Keratinocyte (primary cell): Measurements from ENCODE around the gene KLHL2. TPM values are rescaled to one million over a fixed set of nuclear protein-coding genes. Genes with fewer than 3 reads are reported as not detected.

ENCODE experiments used
- DNase-seq: peaks from one replicate; pipeline ENCODE4 v3.0.0-alpha.2; 2011; ENCODE audit warnings: low read depth, missing footprints, low spot score
- FAIRE-seq: peaks from 2 replicates; lab custom pipeline; 2011; peaks lifted over from hg19 to GRCh38; lab: Jason Lieb, UNC
- H2AFZ ChIP-seq: 2 replicates; pipeline ENCODE4 v1.6.0; 2012; ENCODE audit warnings: low read length, control low read depth, inconsistent platforms; ENCODE audit not compliant: control insufficient read depth
- H3K27ac ChIP-seq: 2 replicates; pipeline ENCODE4 v1.5.1; 2011; ENCODE audit warnings: low read length; ENCODE audit not compliant: control insufficient read depth, insufficient read depth
- H3K27me3 ChIP-seq: 3 replicates; pipeline ENCODE4 v1.6.0; 2011; ENCODE audit warnings: low read length; ENCODE audit not compliant: control insufficient read depth, insufficient read depth; ENCODE audit errors: extremely low read depth
- H3K36me3 ChIP-seq, 2 experiments: 2 replicates in 1 of 2; 3 replicates in 1 of 2; pipeline ENCODE4 v1.5.1; 2011; ENCODE audit warnings: low read length in 2 of 2, mild to moderate bottlenecking in 1 of 2; ENCODE audit not compliant: control insufficient read depth in 2 of 2, insufficient read depth in 2 of 2; ENCODE audit errors: extremely low read depth in 1 of 2
- H3K4me1 ChIP-seq: 3 replicates; pipeline ENCODE4 v1.5.1; 2011; ENCODE audit warnings: low read length; ENCODE audit not compliant: control insufficient read depth, insufficient read depth; ENCODE audit errors: extremely low read depth
- H3K4me2 ChIP-seq: 3 replicates; pipeline ENCODE4 v1.6.0; 2011; ENCODE audit warnings: low read depth, low read length; ENCODE audit not compliant: control insufficient read depth, insufficient read depth; ENCODE audit errors: extremely low read depth
- H3K4me3 ChIP-seq, 3 experiments: fragments of 200-600 bp in 1 of 3; sonication (generic) in 1 of 3; 2 replicates in 2 of 3; 3 replicates in 1 of 3; pipeline ENCODE4 v1.5.1; 2011 to 2016; ENCODE audit warnings: low read length in 3 of 3, mild to moderate bottlenecking in 3 of 3, control low read depth in 2 of 3, inconsistent platforms in 1 of 3, low read depth in 1 of 3, mixed read lengths in 1 of 3, mixed run types in 1 of 3, moderate library complexity in 1 of 3; ENCODE audit not compliant: control insufficient read depth in 2 of 3, insufficient read depth in 2 of 3; ENCODE audit errors: extremely low read depth in 1 of 3
- H3K79me2 ChIP-seq: 2 replicates; pipeline ENCODE4 v1.6.0; 2012; ENCODE audit warnings: low read length; ENCODE audit not compliant: control insufficient read depth, insufficient read depth
- H3K9ac ChIP-seq: 3 replicates; pipeline ENCODE4 v1.6.0; 2011; ENCODE audit warnings: low read length; ENCODE audit not compliant: control insufficient read depth, insufficient read depth; ENCODE audit errors: extremely low read depth
- H3K9me1 ChIP-seq: 3 replicates; pipeline ENCODE4 v1.6.0; 2011; ENCODE audit warnings: low read length; ENCODE audit not compliant: control insufficient read depth, insufficient read depth; ENCODE audit errors: extremely low read depth
- H3K9me3 ChIP-seq: 2 replicates; pipeline ENCODE4 v1.5.1; 2012; ENCODE audit warnings: low read depth, low read length; ENCODE audit not compliant: control insufficient read depth
- H4K20me1 ChIP-seq: 3 replicates; pipeline ENCODE4 v1.6.0; 2011; ENCODE audit warnings: low read length; ENCODE audit not compliant: control insufficient read depth, insufficient read depth; ENCODE audit errors: extremely low read depth
- CTCF ChIP-seq, 3 experiments: IDR thresholded peaks in 1 of 3; conservative IDR thresholded peaks in 1 of 3; optimal IDR thresholded peaks in 1 of 3; 2 replicates in 2 of 3; 3 replicates in 1 of 3; pipeline versions ENCODE3 to v1.5.1; 2011; ENCODE audit warnings: low read length in 3 of 3, mild to moderate bottlenecking in 3 of 3, moderate library complexity in 2 of 3, control low read depth in 1 of 3, inconsistent platforms in 1 of 3; ENCODE audit not compliant: insufficient read depth in 2 of 3; ENCODE audit errors: extremely low read depth in 1 of 3
- EZH2 ChIP-seq: IDR thresholded peaks from one replicate; pipeline ENCODE4 v1.6.1; 2012; ENCODE audit warnings: inconsistent platforms, mild to moderate bottlenecking, low read length, moderate library complexity
- dilution Hi-C: fragments of 300-500 bp; cut with MboI; formaldehyde crosslinking; loops from one replicate; pipeline ENCODE4 v1.7.0; 2020; ENCODE audit warnings: low sequenced_read_pairs; ENCODE audit not compliant: extremely low pct_ligation_motif_present
- polyA plus RNA-seq, 5 experiments: library from polyadenylated mRNA; depleted of rRNA in 3 of 5; stranded (reverse) in 3 of 5; stranded (forward) in 1 of 5; unstranded in 1 of 5; fragments of >200 nt; gene quantifications; 1 replicate in 1 of 5; 2 replicates in 3 of 5; 3 replicates in 1 of 5; pipeline versions ENCODE4 v1.2.1 to v1.2.3, GENCODE V29; 2011 to 2012; ENCODE audit warnings: missing spikeins in 2 of 5, low read depth in 1 of 5, low replicate concordance in 1 of 5

KLHL2 gene
- polyA plus RNA-seq, 1 donor (not counting 4 experiments of a cell fraction or from before 2014, with no cell fraction given) = 18.5 TPM

- no peaks in the 10 kb centered on the region for H3K79me2 ChIP-seq
- no peaks in the 10 kb centered on the region for H3K9me3 ChIP-seq
- no peak overlapping the region for H3K9ac ChIP-seq
- dilution Hi-C loops = no loop called here
- H3K4me2 ChIP-seq = no peak overlapping the region
- H2AFZ ChIP-seq = no peak overlapping the region
- H4K20me1 ChIP-seq = no peaks in the 10 kb centered on the region
- H3K36me3 ChIP-seq = no peaks in the 10 kb centered on the region
- H3K27ac ChIP-seq = no peak overlapping the region
- peaks cover 7% of the 10 kb centered on the region for H3K4me1 ChIP-seq
- H3K4me3 ChIP-seq = no peak overlapping the region
- no peaks in the 10 kb centered on the region for H3K27me3 ChIP-seq
- FAIRE-seq (no peak), DNase-seq (no peak)
- no peaks in the 10 kb centered on the region for H3K9me1 ChIP-seq
- TF ChIP-seq CTCF (optimal IDR thresholded peaks at IDR 0.05 in 1 of 3, IDR thresholded peaks at IDR 0.05 in 1 of 3, conservative IDR thresholded peaks at IDR 0.05 in 1 of 3; ENCODE audit: extremely low read depth in 1 of 3, insufficient read depth in 2 of 3, low read length in 3 of 3) = peak; percentile 42 to 75 (median 66)
- no peak for TF ChIP-seq EZH2
These were observed 148.5 kb downstream of the KLHL2 start for GRCh38 chr4:165355900-165356300.

- FAIRE-seq = no peak
- H2AFZ ChIP-seq = no peak overlapping the region
- dilution Hi-C loops = no loop called here
These were observed 152.1 kb downstream of the KLHL2 start for GRCh38 chr4:165359506-165359905.

More at GRCh38 chr4:165359506-165359905, 152.1 kb downstream of the KLHL2 start:
- Histone ChIP-seq H3K4me3 (no peak overlapping the region), H3K4me1 (peaks cover 7% of the 10 kb centered on the region), H3K9me1 (no peaks in the 10 kb centered on the region), H3K9me3 (no peaks in the 10 kb centered on the region), H3K4me2 (no peak overlapping the region), H3K27me3 (no peaks in the 10 kb centered on the region), H3K79me2 (no peaks in the 10 kb centered on the region), H4K20me1 (no peaks in the 10 kb centered on the region), H3K27ac (no peak overlapping the region), H3K36me3 (no peaks in the 10 kb centered on the region), H3K9ac (no peak overlapping the region)
- TF ChIP-seq EZH2 = no peak
- no peak for TF ChIP-seq CTCF (optimal IDR thresholded peaks at IDR 0.05 in 1 of 3, IDR thresholded peaks at IDR 0.05 in 1 of 3, conservative IDR thresholded peaks at IDR 0.05 in 1 of 3; ENCODE audit: extremely low read depth in 1 of 3, insufficient read depth in 2 of 3, low read length in 3 of 3)
- DNase-seq = no peak
